Smooth muscle cell (in vitro differentiated cells): ENCODE data around the gene ADCK2. TPM values are rescaled to one million over a fixed set of nuclear protein-coding genes. Genes with fewer than 3 reads are reported as not detected.

ENCODE experiments used
- DNase-seq: peaks from one replicate; lab custom pipeline; 2025; ENCODE audit not compliant: unreplicated experiment; lab: John Stamatoyannopoulos, UW
- H2AFZ ChIP-seq: fragments of 200-600 bp; sonication (generic); 2 replicates; pipeline ENCODE4 v1.6.0; 2016; ENCODE audit warnings: antibody characterized with exemption, low read depth, mild to moderate bottlenecking
- H3F3A ChIP-seq: fragments of 200-600 bp; sonication (generic); 2 replicates; pipeline ENCODE4 v1.6.0; 2017; ENCODE audit warnings: antibody characterized with exemption, low read depth
- H3K27ac ChIP-seq: fragments of 200-600 bp; sonication (generic); 2 replicates; pipeline ENCODE4 v1.5.1; 2016; ENCODE audit warnings: low read depth, mild to moderate bottlenecking
- H3K27me3 ChIP-seq: fragments of 200-600 bp; sonication (generic); 2 replicates; pipeline ENCODE4 v1.6.1; 2016; ENCODE audit warnings: low read depth, mild to moderate bottlenecking
- H3K36me3 ChIP-seq: fragments of 200-600 bp; sonication (generic); 2 replicates; pipeline ENCODE4 v1.5.1; 2016; ENCODE audit warnings: low read depth
- H3K4me1 ChIP-seq: fragments of 200-600 bp; sonication (generic); 2 replicates; pipeline ENCODE4 v1.5.1; 2016; ENCODE audit warnings: low read depth
- H3K4me2 ChIP-seq: fragments of 200-600 bp; sonication (generic); 2 replicates; pipeline ENCODE4 v1.6.0; 2016; ENCODE audit warnings: mild to moderate bottlenecking
- H3K4me3 ChIP-seq: fragments of 200-600 bp; sonication (generic); 2 replicates; pipeline ENCODE4 v1.5.1; 2016; ENCODE audit warnings: mild to moderate bottlenecking
- H3K79me2 ChIP-seq: fragments of 200-600 bp; sonication (generic); 2 replicates; pipeline ENCODE4 v1.6.0; 2016; ENCODE audit warnings: low read depth, mild to moderate bottlenecking
- H3K9ac ChIP-seq: fragments of 200-600 bp; sonication (generic); 2 replicates; pipeline ENCODE4 v1.6.0; 2016; ENCODE audit warnings: low read depth
- H3K9me3 ChIP-seq: fragments of 200-600 bp; sonication (generic); replicated peaks from 2 replicates; pipeline ENCODE4 v1.5.1; 2016; ENCODE audit warnings: low read depth
- H4K20me1 ChIP-seq: fragments of 200-600 bp; sonication (generic); 2 replicates; pipeline ENCODE4 v1.6.0; 2016; ENCODE audit warnings: low read depth
- WGBS: methylation state at CpG from one replicate; pipeline ENCODE4 v1.1.7; 2016; ENCODE audit warnings: low lambda C conversion rate; 5-methylcytosine and 5-hydroxymethylcytosine counted together
- polyA plus RNA-seq: library from polyadenylated mRNA; unstranded; fragments of >200 nt; fragmentation: Nextera tagmentation; extraction: Ambion mirVana; gene quantifications from 2 replicates; pipeline ENCODE4 v1.2.1, GENCODE V29; 2016
- total RNA-seq: library from RNA; depleted of rRNA; stranded (reverse); fragments of >200 nt; gene quantifications from 2 replicates; pipeline ENCODE4 v1.2.3, GENCODE V29; 2014
- TF ChIP-seq, protein P1 (sequence below): fragments of 200-600 bp; sonication (generic); IDR thresholded peaks from 2 replicates; pipeline ENCODE4 v1.5.1; 2017; ENCODE audit warnings: borderline replicate concordance, mild to moderate bottlenecking, antibody characterized with exemption; ENCODE audit not compliant: insufficient read depth, poor library complexity, severe bottlenecking

The ADCK2 gene
- total and polyA plus RNA-seq, 2 experiments from 2014 or later, result 8.0 to 10.5 TPM

DNA sequence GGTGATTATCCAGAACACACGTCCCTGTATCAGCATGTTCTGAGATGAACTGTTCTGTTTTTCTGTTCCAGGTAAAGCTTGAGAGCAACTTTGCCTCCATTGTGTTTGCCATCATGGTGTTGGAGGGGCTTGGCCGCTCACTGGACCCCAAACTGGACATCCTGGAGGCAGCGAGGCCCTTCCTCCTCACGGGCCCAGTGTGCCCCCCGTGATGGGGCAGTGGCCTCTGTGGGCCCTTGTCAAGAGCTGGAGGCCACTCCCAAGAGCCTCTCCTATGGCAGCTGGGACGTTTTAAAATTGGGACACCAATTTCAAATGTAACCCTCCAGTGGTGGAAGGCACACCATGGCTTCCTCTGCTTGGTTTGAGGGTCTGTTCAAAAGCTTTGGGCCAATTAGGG, 21.8 kb downstream of the ADCK2 start:
- no peak overlapping the region for H2AFZ ChIP-seq
- TF ChIP-seq, protein P1, sequence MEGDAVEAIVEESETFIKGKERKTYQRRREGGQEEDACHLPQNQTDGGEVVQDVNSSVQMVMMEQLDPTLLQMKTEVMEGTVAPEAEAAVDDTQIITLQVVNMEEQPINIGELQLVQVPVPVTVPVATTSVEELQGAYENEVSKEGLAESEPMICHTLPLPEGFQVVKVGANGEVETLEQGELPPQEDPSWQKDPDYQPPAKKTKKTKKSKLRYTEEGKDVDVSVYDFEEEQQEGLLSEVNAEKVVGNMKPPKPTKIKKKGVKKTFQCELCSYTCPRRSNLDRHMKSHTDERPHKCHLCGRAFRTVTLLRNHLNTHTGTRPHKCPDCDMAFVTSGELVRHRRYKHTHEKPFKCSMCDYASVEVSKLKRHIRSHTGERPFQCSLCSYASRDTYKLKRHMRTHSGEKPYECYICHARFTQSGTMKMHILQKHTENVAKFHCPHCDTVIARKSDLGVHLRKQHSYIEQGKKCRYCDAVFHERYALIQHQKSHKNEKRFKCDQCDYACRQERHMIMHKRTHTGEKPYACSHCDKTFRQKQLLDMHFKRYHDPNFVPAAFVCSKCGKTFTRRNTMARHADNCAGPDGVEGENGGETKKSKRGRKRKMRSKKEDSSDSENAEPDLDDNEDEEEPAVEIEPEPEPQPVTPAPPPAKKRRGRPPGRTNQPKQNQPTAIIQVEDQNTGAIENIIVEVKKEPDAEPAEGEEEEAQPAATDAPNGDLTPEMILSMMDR, result no peak
- no peak overlapping the region for H3K4me3 ChIP-seq
- no peaks in the 10 kb centered on the region for H3F3A ChIP-seq
- no peaks in the 10 kb centered on the region for H3K36me3 ChIP-seq
- H3K9me3 ChIP-seq, result no peaks in the 10 kb centered on the region
- H3K4me1 ChIP-seq, result peaks cover 5% of the 10 kb centered on the region
- no peak overlapping the region for H3K9ac ChIP-seq
- no peak overlapping the region for H3K27ac ChIP-seq
- H3K79me2 ChIP-seq, result peaks cover 25% of the 10 kb centered on the region
- DNase-seq, result no peak
- H3K27me3 ChIP-seq, result no peaks in the 10 kb centered on the region
- peaks cover 8% of the 10 kb centered on the region for H4K20me1 ChIP-seq
- H3K4me2 ChIP-seq, result no peak overlapping the region
- WGBS, result 96% methylated on average over 6 of the region's 6 CpGs

DNA sequence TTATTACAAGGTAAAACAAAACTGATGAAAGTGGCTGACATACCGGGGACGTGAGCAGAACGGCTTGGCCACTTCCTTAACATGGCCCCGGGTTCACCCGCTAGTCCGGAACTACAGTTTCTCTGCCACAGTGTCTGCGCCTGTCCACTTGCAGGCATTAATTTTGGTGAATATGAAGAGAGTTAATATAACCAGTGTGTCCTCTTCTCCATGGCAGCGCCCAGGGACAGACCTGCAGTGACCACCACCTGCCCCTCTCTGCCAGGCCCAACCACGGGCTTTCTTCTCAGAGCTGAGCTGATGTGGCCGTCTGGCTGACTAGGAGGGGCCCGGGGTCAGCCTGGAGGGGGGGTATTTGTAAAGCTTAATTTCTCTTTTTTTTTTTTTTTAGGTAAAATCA, 22.6 kb downstream of the ADCK2 start:
- TF ChIP-seq, protein P1, result no peak
- Histone ChIP-seq H3K9me3 (no peaks in the 10 kb centered on the region), H3K4me3 (no peak overlapping the region), H3K9ac (no peak overlapping the region), H3K27me3 (no peaks in the 10 kb centered on the region), H3F3A (no peaks in the 10 kb centered on the region), H3K79me2 (peaks cover 33% of the 10 kb centered on the region), H2AFZ (no peak overlapping the region), H4K20me1 (peaks cover 8% of the 10 kb centered on the region), H3K27ac (peak overlapping the region; percentile 91), H3K4me2 (no peak overlapping the region), H3K36me3 (no peaks in the 10 kb centered on the region), H3K4me1 (peaks cover 5% of the 10 kb centered on the region)
- WGBS, result 96% methylated on average over 11 of the region's 11 CpGs
- no peak for DNase-seq

- 35% methylated on average over 23 of the region's 23 CpGs for WGBS
- no peak for DNase-seq
- Histone ChIP-seq H3F3A (no peaks in the 10 kb centered on the region), H3K9me3 (no peaks in the 10 kb centered on the region), H3K79me2 (peaks cover 40% of the 10 kb centered on the region), H3K36me3 (no peaks in the 10 kb centered on the region), H3K27me3 (no peaks in the 10 kb centered on the region), H3K4me1 (peaks cover 5% of the 10 kb centered on the region), H2AFZ (peak overlapping the region; percentile 93), H3K4me3 (peak overlapping the region; percentile 89), H3K9ac (peak overlapping the region; percentile 87), H3K27ac (peak overlapping the region; percentile 91), H3K4me2 (peak overlapping the region; percentile 90), H4K20me1 (peaks cover 8% of the 10 kb centered on the region)
- TF ChIP-seq, protein P1, result no peak
These were observed 23.4 kb downstream of the ADCK2 start for GRCh38 chr7:140696024-140696679.
